ENCODE measurements around the gene C2orf80. TPM values are rescaled to one million over a fixed set of nuclear protein-coding genes. Genes with fewer than 3 reads are reported as not detected.

The C2orf80 gene
- total RNA-seq, 3 donors from 2014 or later (not counting 1 experiment from before 2014, with no cell fraction given) = not detected

DNA sequence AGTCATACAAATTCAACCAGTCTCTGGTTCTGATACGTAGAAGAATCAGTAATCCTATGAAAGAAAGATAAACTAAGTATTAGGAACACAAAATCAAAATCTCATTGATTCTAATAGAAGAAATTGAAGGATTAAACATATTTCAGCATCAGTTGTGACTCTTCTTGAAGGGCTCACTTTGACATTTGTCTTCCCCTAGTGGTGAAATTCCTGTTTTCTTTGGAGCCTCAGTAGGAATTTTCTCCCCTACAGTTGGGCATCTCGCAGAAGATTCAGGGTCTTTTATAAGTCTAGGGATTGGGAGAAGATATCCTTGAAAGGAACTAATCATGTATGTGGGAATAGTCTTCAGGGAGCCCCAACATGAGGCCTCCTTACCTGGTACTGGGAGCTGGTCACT lies 41.0 kb downstream of the C2orf80 start:
- WGBS (ENCODE audit: insufficient coverage) = 80% methylated on average over 1 of the region's 2 CpGs

DNA sequence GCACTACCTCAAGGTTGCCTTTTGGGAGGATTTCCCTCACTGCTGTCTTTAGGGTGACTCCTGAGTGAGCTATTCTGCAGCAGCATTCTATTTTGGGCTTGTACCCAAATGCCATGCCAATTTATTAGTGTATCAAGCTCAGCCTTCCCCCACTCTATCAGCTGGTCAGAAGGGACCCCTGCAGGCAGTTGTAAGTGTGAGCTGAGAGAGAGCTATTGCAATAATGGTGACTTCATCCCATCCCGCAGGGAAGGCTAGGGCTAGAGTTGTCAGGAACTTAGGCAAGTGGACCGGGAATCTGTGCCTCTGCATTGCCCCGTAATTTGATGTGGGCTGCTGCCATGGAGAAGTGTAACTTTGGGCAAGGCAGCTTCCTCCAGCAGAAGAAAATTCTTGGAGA lies 42.1 kb downstream of the C2orf80 start:
- TF ChIP-seq, protein P1, sequence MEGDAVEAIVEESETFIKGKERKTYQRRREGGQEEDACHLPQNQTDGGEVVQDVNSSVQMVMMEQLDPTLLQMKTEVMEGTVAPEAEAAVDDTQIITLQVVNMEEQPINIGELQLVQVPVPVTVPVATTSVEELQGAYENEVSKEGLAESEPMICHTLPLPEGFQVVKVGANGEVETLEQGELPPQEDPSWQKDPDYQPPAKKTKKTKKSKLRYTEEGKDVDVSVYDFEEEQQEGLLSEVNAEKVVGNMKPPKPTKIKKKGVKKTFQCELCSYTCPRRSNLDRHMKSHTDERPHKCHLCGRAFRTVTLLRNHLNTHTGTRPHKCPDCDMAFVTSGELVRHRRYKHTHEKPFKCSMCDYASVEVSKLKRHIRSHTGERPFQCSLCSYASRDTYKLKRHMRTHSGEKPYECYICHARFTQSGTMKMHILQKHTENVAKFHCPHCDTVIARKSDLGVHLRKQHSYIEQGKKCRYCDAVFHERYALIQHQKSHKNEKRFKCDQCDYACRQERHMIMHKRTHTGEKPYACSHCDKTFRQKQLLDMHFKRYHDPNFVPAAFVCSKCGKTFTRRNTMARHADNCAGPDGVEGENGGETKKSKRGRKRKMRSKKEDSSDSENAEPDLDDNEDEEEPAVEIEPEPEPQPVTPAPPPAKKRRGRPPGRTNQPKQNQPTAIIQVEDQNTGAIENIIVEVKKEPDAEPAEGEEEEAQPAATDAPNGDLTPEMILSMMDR (IDR thresholded peaks at IDR 0.05) = no peak
- H3K4me1 Mint-ChIP-seq = no peaks in the 10 kb centered on the region

More for the DNA sequence above, 41.0 kb downstream of the C2orf80 start:
- peaks cover 0 to 7% of the 10 kb centered on the region in 2 donors for H3K27me3 Mint-ChIP-seq (ENCODE audit: low read depth in 2 of 2)
- no peaks in the 10 kb centered on the region for H3K36me3 Mint-ChIP-seq
- no peaks in the 10 kb centered on the region for H3K9me3 Mint-ChIP-seq
- Histone ChIP-seq H3K9me3 (ENCODE audit: control insufficient read depth, insufficient read depth, low read length) (no peaks in the 10 kb centered on the region), H3K4me1 (ENCODE audit: control insufficient read depth, insufficient read depth, low read length) (no peaks in the 10 kb centered on the region), H3K36me3 (ENCODE audit: control insufficient read depth, insufficient read depth, low read length) (no peaks in the 10 kb centered on the region), H3K27me3 (ENCODE audit: control insufficient read depth, insufficient read depth, low read length) (no peaks in the 10 kb centered on the region), H3K4me3 (ENCODE audit: low read length) (no peak overlapping the region), H3K27ac (ENCODE audit: low read length) (no peak overlapping the region)
- ATAC-seq = no peak
- H3K27ac Mint-ChIP-seq = no peak overlapping the region
- intact Hi-C loops (cut with micrococcal nuclease) = no loop called here
- TF ChIP-seq, protein P1 (IDR thresholded peaks at IDR 0.05) = no peak
- no peak for DNase-seq
- H3K4me1 Mint-ChIP-seq = no peaks in the 10 kb centered on the region
- no peak overlapping the region for H3K4me3 Mint-ChIP-seq

DNA sequence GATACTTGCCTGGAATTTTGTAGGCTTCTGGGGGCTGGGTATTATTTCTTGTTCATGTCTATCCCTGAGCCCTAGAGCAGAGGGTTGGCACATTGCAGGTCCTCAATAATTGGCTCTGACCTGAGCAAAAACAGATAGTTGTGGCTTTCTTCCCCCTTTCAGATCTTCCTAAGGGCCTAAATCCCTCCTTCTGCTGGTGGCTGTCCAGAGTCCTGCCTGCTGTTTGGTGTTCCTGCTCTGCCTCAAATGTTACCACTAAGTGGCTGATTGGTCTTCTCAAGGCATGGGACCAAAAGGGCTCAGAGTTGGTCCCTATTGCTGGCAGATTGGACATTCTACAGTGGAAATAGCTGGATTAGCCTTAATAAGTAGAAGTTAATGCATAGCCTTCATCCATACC lies 42.8 kb downstream of the C2orf80 start:
- ATAC-seq = no peak
- Histone ChIP-seq H3K36me3 (ENCODE audit: control insufficient read depth, insufficient read depth, low read length) (no peaks in the 10 kb centered on the region), H3K9me3 (ENCODE audit: control insufficient read depth, insufficient read depth, low read length) (no peaks in the 10 kb centered on the region), H3K27me3 (ENCODE audit: control insufficient read depth, insufficient read depth, low read length) (no peaks in the 10 kb centered on the region), H3K27ac (ENCODE audit: low read length) (no peak overlapping the region), H3K4me1 (ENCODE audit: control insufficient read depth, insufficient read depth, low read length) (no peaks in the 10 kb centered on the region), H3K4me3 (ENCODE audit: low read length) (no peak overlapping the region)
- no peak for DNase-seq
- TF ChIP-seq, protein P1 (IDR thresholded peaks at IDR 0.05) = no peak
- Mint-ChIP-seq H3K27me3 (ENCODE audit: low read depth in 2 of 2) (peaks cover 0 to 7% of the 10 kb centered on the region in 2 donors), H3K36me3 (no peaks in the 10 kb centered on the region), H3K4me3 (no peak overlapping the region), H3K4me1 (no peaks in the 10 kb centered on the region), H3K27ac (no peak overlapping the region), H3K9me3 (no peaks in the 10 kb centered on the region)
- intact Hi-C loops (cut with micrococcal nuclease) = no loop called here

More for the DNA sequence above, 42.1 kb downstream of the C2orf80 start:
- peaks cover 0 to 7% of the 10 kb centered on the region in 2 donors for H3K27me3 Mint-ChIP-seq (ENCODE audit: low read depth in 2 of 2)
- H3K9me3 Mint-ChIP-seq = no peaks in the 10 kb centered on the region
- H3K27ac Mint-ChIP-seq = no peak overlapping the region
- H3K36me3 Mint-ChIP-seq = no peaks in the 10 kb centered on the region
- Histone ChIP-seq H3K36me3 (ENCODE audit: control insufficient read depth, insufficient read depth, low read length) (no peaks in the 10 kb centered on the region), H3K27me3 (ENCODE audit: control insufficient read depth, insufficient read depth, low read length) (no peaks in the 10 kb centered on the region), H3K4me1 (ENCODE audit: control insufficient read depth, insufficient read depth, low read length) (no peaks in the 10 kb centered on the region), H3K4me3 (ENCODE audit: low read length) (no peak overlapping the region), H3K27ac (ENCODE audit: low read length) (no peak overlapping the region), H3K9me3 (ENCODE audit: control insufficient read depth, insufficient read depth, low read length) (no peaks in the 10 kb centered on the region)
- no peak overlapping the region for H3K4me3 Mint-ChIP-seq
- ATAC-seq (no peak), DNase-seq (no peak)
- WGBS (ENCODE audit: insufficient coverage) = 91% methylated on average over 3 of the region's 3 CpGs
- intact Hi-C loops (cut with micrococcal nuclease) = no loop called here

DNA sequence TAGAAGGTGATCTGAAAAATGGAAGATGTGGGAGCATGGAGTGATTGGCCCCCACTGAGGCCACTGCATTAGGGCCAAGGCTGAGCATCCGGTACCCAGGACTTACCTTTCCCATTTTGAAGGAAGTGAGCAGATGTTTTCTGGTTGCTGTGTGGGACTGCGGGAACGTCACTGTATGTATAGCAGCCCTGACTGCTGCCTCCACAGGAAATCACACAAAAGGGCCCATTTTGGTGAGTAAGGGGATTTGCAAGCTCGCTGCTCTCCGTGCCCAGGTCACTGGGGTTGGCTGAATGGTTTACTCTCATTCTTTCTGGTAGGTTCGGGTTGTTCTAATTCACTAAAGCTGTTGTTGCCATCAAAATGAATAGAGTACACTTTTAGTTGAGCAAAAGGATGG lies 43.8 kb downstream of the C2orf80 start, which contains the start of gene CRYGB:
CRYGB (minus strand) TSS at position 153 of the 400 bp plus-strand sequence; CDS start at position 115, 38 bp downstream.
- no peaks in the 10 kb centered on the region for H3K9me3 ChIP-seq (ENCODE audit: control insufficient read depth, insufficient read depth, low read length)
- H3K36me3 Mint-ChIP-seq = no peaks in the 10 kb centered on the region
- intact Hi-C loops (cut with micrococcal nuclease) = no loop called here
- TF ChIP-seq, protein P1 (IDR thresholded peaks at IDR 0.05) = no peak
- no peaks in the 10 kb centered on the region for H3K27me3 ChIP-seq (ENCODE audit: control insufficient read depth, insufficient read depth, low read length)
- H3K27ac Mint-ChIP-seq = no peak within 1 kb of the TSS
- no peak for ATAC-seq
- H3K9me3 Mint-ChIP-seq = no peaks in the 10 kb centered on the region
- WGBS (ENCODE audit: insufficient coverage) = 78% methylated on average over 6 of the region's 6 CpGs
- H3K4me3 Mint-ChIP-seq = no peak within 1 kb of the TSS
- H3K4me3 ChIP-seq (ENCODE audit: low read length) = no peak within 1 kb of the TSS
- H3K27me3 Mint-ChIP-seq (ENCODE audit: low read depth in 2 of 2) = peaks cover 0 to 7% of the 10 kb centered on the region in 2 donors
- H3K27ac ChIP-seq (ENCODE audit: low read length) = no peak within 1 kb of the TSS
- H3K36me3 ChIP-seq (ENCODE audit: control insufficient read depth, insufficient read depth, low read length) = no peaks in the 10 kb centered on the region
- no peak for DNase-seq
- H3K4me1 Mint-ChIP-seq = no peaks in the 10 kb centered on the region
- H3K4me1 ChIP-seq (ENCODE audit: control insufficient read depth, insufficient read depth, low read length) = no peaks in the 10 kb centered on the region
